Activated CD4-positive, alpha-beta memory T cell treated with anti-CD3 and anti-CD28 coated beads for 36 hours (primary cell): ENCODE measurements around the gene SMAD4. TPM values are rescaled to one million over a fixed set of nuclear protein-coding genes. Genes with fewer than 3 reads are reported as not detected.
"Not testable (repeated sequence)": the region's sequence is repeated elsewhere in the genome, so short reads cannot be mapped to it uniquely, and the experiment has no call there.

Experiments
- CTCF ChIA-PET: fragments of 350-600 bp; sonication (Branson Sonifier 250); formaldehyde crosslinking; loops from one replicate; lab custom pipeline; 2021; ENCODE audit warnings: antibody characterized with exemption, inconsistent platforms; lab: Charles Lee
- POLR2A ChIA-PET: fragments of 350-600 bp; sonication (Branson Sonifier 250); formaldehyde crosslinking; loops from one replicate; lab custom pipeline; 2021; ENCODE audit warnings: antibody characterized with exemption; lab: Charles Lee
- DNase-seq: peaks from one replicate; pipeline ENCODE4 v3.0.0-alpha.2; 2020
- H3K27ac Mint-ChIP-seq: one replicate; pipeline ENCODE4 v1.8.0; 2021; ENCODE audit warnings: mixed read lengths
- H3K27me3 Mint-ChIP-seq: one replicate; pipeline ENCODE4 v1.8.0; 2021; ENCODE audit warnings: mixed read lengths
- H3K36me3 Mint-ChIP-seq: one replicate; pipeline ENCODE4 v1.8.0; 2021; ENCODE audit warnings: mixed read lengths
- H3K4me1 Mint-ChIP-seq: one replicate; pipeline ENCODE4 v1.8.0; 2021; ENCODE audit warnings: low read depth, mixed read lengths
- H3K4me3 Mint-ChIP-seq: one replicate; pipeline ENCODE4 v1.8.0; 2021; ENCODE audit warnings: mild to moderate bottlenecking, mixed read lengths
- H3K9me3 Mint-ChIP-seq: one replicate; pipeline ENCODE4 v1.8.0; 2021; ENCODE audit warnings: mixed read lengths
- intact Hi-C: fragments of 100-400 bp; cut with micrococcal nuclease; formaldehyde crosslinking; loops from one replicate; pipeline ENCODE4 v1.15.1; 2023
- total RNA-seq, 2 experiments: library from RNA; stranded (reverse); gene quantifications; one replicate each; pipeline ENCODE4 v1.2.3, GENCODE V29; 2021

SMAD4 gene
- total RNA-seq, 2 experiments from 2014 or later, result 72.5 to 72.7 TPM

GRCh38 chr18:51098513-51098912, 68.5 kb downstream of the SMAD4 start:
- POLR2A ChIA-PET, result no interaction called here
- intact Hi-C loops, result no loop called here
- CTCF ChIA-PET, result no interaction called here

GRCh38 chr18:51100385-51101120, 70.5 kb downstream of the SMAD4 start:
- H3K4me1 Mint-ChIP-seq, result no peaks in the 10 kb centered on the region
- H3K36me3 Mint-ChIP-seq, result peaks cover 1% of the 10 kb centered on the region
- no peak overlapping the region for H3K27ac Mint-ChIP-seq
- ChIA-PET CTCF (interaction anchor here (1.5 kb wide), 1 partner anchor 10 kb away, joined by 3 read pairs; no protein-coding TSS in a partner anchor), POLR2A (no interaction called here)
- no peaks in the 10 kb centered on the region for H3K27me3 Mint-ChIP-seq
- no peak overlapping the region for H3K4me3 Mint-ChIP-seq
- no peak for DNase-seq
- intact Hi-C loops, result loop anchor here (10.0 kb wide), 1 partner anchor 624 kb away; no protein-coding TSS in a partner anchor
- peaks cover 2% of the 10 kb centered on the region for H3K9me3 Mint-ChIP-seq

More at GRCh38 chr18:51098513-51098912, 68.5 kb downstream of the SMAD4 start:
- H3K9me3 Mint-ChIP-seq, result peaks cover 7% of the 10 kb centered on the region
- peaks cover 1% of the 10 kb centered on the region for H3K36me3 Mint-ChIP-seq
- no peak overlapping the region for H3K27ac Mint-ChIP-seq
- no peak overlapping the region for H3K4me3 Mint-ChIP-seq
- DNase-seq, result no peak
- no peaks in the 10 kb centered on the region for H3K4me1 Mint-ChIP-seq
- H3K27me3 Mint-ChIP-seq, result no peaks in the 10 kb centered on the region

- DNase-seq, result no peak
- ChIA-PET CTCF (interaction anchor here (1.4 to 1.8 kb wide), 3 partner anchors 26 to 614 kb away, joined by 3 to 9 read pairs (median 4); no protein-coding TSS in a partner anchor), POLR2A (no interaction called here)
- Mint-ChIP-seq H3K27ac (no peak overlapping the region), H3K4me1 (peaks cover 15% of the 10 kb centered on the region), H3K36me3 (peaks cover 1% of the 10 kb centered on the region), H3K27me3 (no peaks in the 10 kb centered on the region), H3K4me3 (no peak overlapping the region), H3K9me3 (peaks cover under 1% of the 10 kb centered on the region)
- intact Hi-C loops, result loop anchor here (10.0 kb wide), 1 partner anchor 618 kb away; no protein-coding TSS in a partner anchor
Measured at GRCh38 chr18:51107082-51107481, 77.1 kb downstream of the SMAD4 start.

- H3K4me3 Mint-ChIP-seq, result no peak overlapping the region
- ChIA-PET POLR2A (interaction anchor here (0.7 kb wide), 1 partner anchor 79 kb away, joined by 3 read pairs; no protein-coding TSS in a partner anchor), CTCF (interaction anchor here (0.6 to 1.8 kb wide), 7 partner anchors 25 to 613 kb away, joined by 3 to 10 read pairs (median 3); no protein-coding TSS in a partner anchor)
- peak; percentile 32 for DNase-seq
- H3K9me3 Mint-ChIP-seq, result no peaks in the 10 kb centered on the region
- H3K27ac Mint-ChIP-seq, result no peak overlapping the region
- H3K4me1 Mint-ChIP-seq, result peaks cover 15% of the 10 kb centered on the region
- intact Hi-C loops, result loop anchor here (10.0 kb wide), 1 partner anchor 617 kb away; no protein-coding TSS in a partner anchor
- no peaks in the 10 kb centered on the region for H3K36me3 Mint-ChIP-seq
- no peaks in the 10 kb centered on the region for H3K27me3 Mint-ChIP-seq
Measured at GRCh38 chr18:51107598-51108305, 77.7 kb downstream of the SMAD4 start.

DNA sequence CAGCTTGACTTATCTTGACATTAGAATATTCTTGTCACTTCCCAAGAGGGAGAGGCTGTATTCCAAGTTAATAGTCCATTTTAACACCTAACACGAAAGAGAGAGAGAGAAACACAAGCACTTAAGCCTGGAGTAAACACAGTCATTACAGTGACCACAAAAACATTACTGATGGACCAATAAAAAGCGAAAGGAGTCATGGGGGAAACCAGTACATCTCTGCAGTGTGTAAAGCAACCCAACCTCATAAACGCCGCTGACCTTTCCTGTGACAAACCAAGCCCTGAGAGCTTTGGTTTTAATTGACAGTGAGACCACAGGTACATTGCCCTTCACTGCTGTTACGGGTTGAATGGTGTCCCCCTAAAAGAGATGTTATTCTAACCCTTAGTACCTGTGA, 78.3 kb downstream of the SMAD4 start:
- H3K27me3 Mint-ChIP-seq, result no peaks in the 10 kb centered on the region

DNA sequence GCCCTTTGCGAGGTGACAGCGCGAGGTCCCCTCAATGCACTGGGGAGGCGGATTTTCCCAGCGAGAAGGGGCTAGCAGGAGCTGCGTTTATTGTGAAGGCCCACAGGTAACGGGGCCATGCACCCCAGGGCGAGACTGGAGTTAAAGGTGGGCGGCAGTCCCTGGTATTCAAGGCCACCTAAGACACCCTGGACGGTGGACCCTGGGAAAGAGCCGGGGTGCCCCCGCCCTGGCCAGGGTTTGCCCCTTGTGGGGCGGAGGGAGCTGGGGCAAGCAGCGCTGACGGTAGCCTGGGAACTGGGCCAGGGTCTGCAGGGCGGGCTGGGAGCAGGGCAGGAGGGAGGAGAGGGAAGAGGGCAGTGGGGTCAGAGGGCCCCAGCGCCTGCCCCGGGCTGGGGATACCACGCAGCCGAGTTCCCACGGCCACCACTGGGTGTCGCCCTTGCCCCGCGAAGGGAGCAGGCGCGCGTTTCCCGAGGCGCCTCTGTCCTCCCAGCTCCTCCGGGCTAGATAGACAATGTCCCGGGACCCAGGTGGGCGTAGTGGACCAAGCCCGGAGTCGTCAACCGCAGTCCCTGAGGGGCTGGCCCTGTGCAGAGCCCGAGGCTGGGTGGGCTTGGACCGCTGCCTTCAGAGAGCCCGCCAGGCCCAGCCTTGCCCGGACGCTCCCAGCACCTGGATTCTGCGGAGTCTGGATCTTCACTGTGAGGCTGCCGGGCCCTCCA, 80.2 kb downstream of the SMAD4 start:
- intact Hi-C loops, result loop anchor here (1.0 to 5.0 kb wide), 4 partner anchors 59 to 557 kb away; no protein-coding TSS in a partner anchor
- Mint-ChIP-seq H3K4me1 (peaks cover 15% of the 10 kb centered on the region), H3K9me3 (no peaks in the 10 kb centered on the region), H3K27me3 (no peaks in the 10 kb centered on the region), H3K27ac (no peak overlapping the region), H3K36me3 (no peaks in the 10 kb centered on the region), H3K4me3 (no peak overlapping the region)
- DNase-seq, result peak; percentile 79
- ChIA-PET POLR2A (no interaction called here), CTCF (interaction anchor here (0.5 to 3.7 kb wide), 19 partner anchors 9 to 611 kb away, joined by 3 to 32 read pairs (median 4); no protein-coding TSS in a partner anchor)

More for the DNA sequence above, 78.3 kb downstream of the SMAD4 start:
- CTCF ChIA-PET, result interaction anchor here (0.6 to 1.8 kb wide), 7 partner anchors 25 to 613 kb away, joined by 3 to 10 read pairs (median 3); no protein-coding TSS in a partner anchor
- H3K9me3 Mint-ChIP-seq, result no peaks in the 10 kb centered on the region
- DNase-seq, result no peak
- intact Hi-C loops, result loop anchor here (10.0 kb wide), 1 partner anchor 616 kb away; no protein-coding TSS in a partner anchor
- H3K36me3 Mint-ChIP-seq, result no peaks in the 10 kb centered on the region
- no peak overlapping the region for H3K27ac Mint-ChIP-seq
- POLR2A ChIA-PET, result interaction anchor here (0.7 kb wide), 1 partner anchor 79 kb away, joined by 3 read pairs; no protein-coding TSS in a partner anchor
- H3K4me1 Mint-ChIP-seq, result peaks cover 15% of the 10 kb centered on the region
- H3K4me3 Mint-ChIP-seq, result no peak overlapping the region

- CTCF ChIA-PET, result interaction anchor here (0.6 to 3.7 kb wide), 10 partner anchors 69 to 1320 kb away, joined by 3 to 32 read pairs (median 4); no protein-coding TSS in a partner anchor
- H3K36me3 Mint-ChIP-seq, H3K9me3 Mint-ChIP-seq, H3K27me3 Mint-ChIP-seq, H3K27ac Mint-ChIP-seq, H3K4me3 Mint-ChIP-seq, POLR2A ChIA-PET, DNase-seq: not testable (repeated sequence)
- peaks cover 15% of the 10 kb centered on the region for H3K4me1 Mint-ChIP-seq
- intact Hi-C loops, result loop anchor here (2.0 to 5.0 kb wide), 3 partner anchors 81 to 556 kb away; no protein-coding TSS in a partner anchor
Measured at GRCh38 chr18:51111633-51112355, 81.8 kb downstream of the SMAD4 start.

- H3K4me1 Mint-ChIP-seq, H3K4me3 Mint-ChIP-seq, DNase-seq, H3K27me3 Mint-ChIP-seq, H3K27ac Mint-ChIP-seq, POLR2A ChIA-PET, CTCF ChIA-PET, H3K9me3 Mint-ChIP-seq, H3K36me3 Mint-ChIP-seq, intact Hi-C loops: not testable (repeated sequence)
Measured at GRCh38 chr18:51116996-51117395, 87.0 kb downstream of the SMAD4 start.

DNA sequence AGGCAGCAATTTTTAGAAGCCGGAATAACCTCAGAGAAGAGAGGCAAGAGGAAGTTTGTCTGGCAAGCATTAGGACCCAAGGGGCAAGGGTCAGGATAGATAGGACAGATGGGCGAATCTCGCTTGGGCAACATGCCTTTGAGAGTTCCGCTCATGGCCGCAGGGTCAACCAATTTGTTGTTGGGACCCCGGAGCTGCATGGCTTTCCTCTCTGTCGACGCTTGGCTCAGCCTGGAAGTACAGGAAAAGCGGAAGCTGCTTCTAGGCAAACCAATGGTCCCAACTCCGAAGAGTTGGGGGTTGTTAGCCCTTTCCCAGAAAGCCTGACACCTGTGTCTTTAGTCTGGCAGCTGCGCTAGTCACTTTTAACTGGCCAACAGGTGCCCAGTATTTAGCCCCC, 89.5 kb downstream of the SMAD4 start:
- intact Hi-C loops, H3K4me1 Mint-ChIP-seq, H3K27ac Mint-ChIP-seq, DNase-seq, H3K36me3 Mint-ChIP-seq, H3K4me3 Mint-ChIP-seq, H3K27me3 Mint-ChIP-seq, H3K9me3 Mint-ChIP-seq, POLR2A ChIA-PET: not testable (repeated sequence)
- CTCF ChIA-PET, result interaction anchor here (1.3 kb wide), 1 partner anchor 9 kb away, joined by 3 read pairs; no protein-coding TSS in a partner anchor

- DNase-seq, H3K27ac Mint-ChIP-seq, intact Hi-C loops, H3K4me1 Mint-ChIP-seq, H3K9me3 Mint-ChIP-seq, H3K4me3 Mint-ChIP-seq, POLR2A ChIA-PET, H3K27me3 Mint-ChIP-seq, H3K36me3 Mint-ChIP-seq: not testable (repeated sequence)
- CTCF ChIA-PET, result interaction anchor here (1.3 kb wide), 1 partner anchor 9 kb away, joined by 3 read pairs; no protein-coding TSS in a partner anchor
Measured at GRCh38 chr18:51119976-51120375, 90.0 kb downstream of the SMAD4 start.
